PC-3 (cell line): ENCODE measurements around the gene FUT8.

Experiments
- EZH2 ChIP-seq: fragments of 300-600 bp; sonication (generic); IDR thresholded peaks from one replicate; pipeline ENCODE4 v1.6.1; 2017; ENCODE audit warnings: antibody characterized with exemption, mild to moderate bottlenecking, low read length; ENCODE audit not compliant: unreplicated experiment
- EZH2phosphoT487 ChIP-seq: fragments of 300-600 bp; sonication (generic); IDR thresholded peaks from 2 replicates; pipeline ENCODE4 v1.6.1; 2018; ENCODE audit warnings: mild to moderate bottlenecking, antibody characterized with exemption, low read length, borderline replicate concordance
- TF ChIP-seq, protein P1 (sequence below): fragments of 300-600 bp; sonication (generic); conservative IDR thresholded peaks from 2 replicates; pipeline ENCODE4 v1.5.1; 2017; ENCODE audit warnings: antibody characterized with exemption, low read depth, mild to moderate bottlenecking, low read length

DNA sequence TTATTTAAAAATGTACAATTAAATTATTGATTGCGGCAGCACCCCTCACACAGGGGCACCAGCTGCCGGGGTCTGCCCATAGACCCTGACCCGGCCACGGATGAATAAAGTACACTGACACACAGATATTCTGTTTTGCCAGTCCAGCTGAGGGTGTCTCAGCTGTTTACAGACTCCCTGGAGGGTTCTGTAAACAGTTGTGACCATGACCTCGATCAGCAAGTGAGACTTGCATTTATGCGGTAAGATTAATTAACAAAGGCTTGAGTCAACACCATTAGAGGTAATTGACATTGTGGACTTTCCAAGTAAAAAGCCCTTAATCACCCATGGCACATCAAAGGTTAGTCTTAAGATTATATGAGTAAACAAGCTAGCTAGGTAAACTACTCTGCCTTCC, 94.3 kb downstream of the FUT8 start:
- TF ChIP-seq, protein P1, sequence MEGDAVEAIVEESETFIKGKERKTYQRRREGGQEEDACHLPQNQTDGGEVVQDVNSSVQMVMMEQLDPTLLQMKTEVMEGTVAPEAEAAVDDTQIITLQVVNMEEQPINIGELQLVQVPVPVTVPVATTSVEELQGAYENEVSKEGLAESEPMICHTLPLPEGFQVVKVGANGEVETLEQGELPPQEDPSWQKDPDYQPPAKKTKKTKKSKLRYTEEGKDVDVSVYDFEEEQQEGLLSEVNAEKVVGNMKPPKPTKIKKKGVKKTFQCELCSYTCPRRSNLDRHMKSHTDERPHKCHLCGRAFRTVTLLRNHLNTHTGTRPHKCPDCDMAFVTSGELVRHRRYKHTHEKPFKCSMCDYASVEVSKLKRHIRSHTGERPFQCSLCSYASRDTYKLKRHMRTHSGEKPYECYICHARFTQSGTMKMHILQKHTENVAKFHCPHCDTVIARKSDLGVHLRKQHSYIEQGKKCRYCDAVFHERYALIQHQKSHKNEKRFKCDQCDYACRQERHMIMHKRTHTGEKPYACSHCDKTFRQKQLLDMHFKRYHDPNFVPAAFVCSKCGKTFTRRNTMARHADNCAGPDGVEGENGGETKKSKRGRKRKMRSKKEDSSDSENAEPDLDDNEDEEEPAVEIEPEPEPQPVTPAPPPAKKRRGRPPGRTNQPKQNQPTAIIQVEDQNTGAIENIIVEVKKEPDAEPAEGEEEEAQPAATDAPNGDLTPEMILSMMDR, result no peak
- TF ChIP-seq EZH2phosphoT487 (no peak), EZH2 (no peak)
